Measurements from ENCODE around the gene SMIM31.

SMIM31 gene

GRCh38 chr4:164753873-164754488 lies at the start of gene SMIM31:
SMIM31 (plus strand) TSS chr4:164754131; CDS start chr4:164770444, 16,313 bp downstream.
- Mint-ChIP-seq H3K9me3 (peaks cover 4% of the 10 kb centered on the region), H3K27ac (no peak within 1 kb of the TSS), H3K4me3 (no peak within 1 kb of the TSS), H3K27me3 (peaks cover 10% of the 10 kb centered on the region), H3K36me3 (no peaks in the 10 kb centered on the region), H3K4me1 (no peaks in the 10 kb centered on the region)

GRCh38 chr4:164706675-164707074 lies 47.3 kb upstream of the SMIM31 start:
- Mint-ChIP-seq H3K27me3 (peaks cover 7% of the 10 kb centered on the region), H3K36me3 (no peaks in the 10 kb centered on the region), H3K4me1 (no peaks in the 10 kb centered on the region), H3K4me3 (no peak overlapping the region), H3K9me3 (no peaks in the 10 kb centered on the region), H3K27ac (no peak overlapping the region)

- no peak overlapping the region for H3K27ac Mint-ChIP-seq
- H3K4me3 Mint-ChIP-seq: no peak overlapping the region
- no peaks in the 10 kb centered on the region for H3K4me1 Mint-ChIP-seq
- peaks cover 11% of the 10 kb centered on the region for H3K27me3 Mint-ChIP-seq
- no peaks in the 10 kb centered on the region for H3K36me3 Mint-ChIP-seq
- no peaks in the 10 kb centered on the region for H3K9me3 Mint-ChIP-seq
These were observed 37.0 kb upstream of the SMIM31 start for GRCh38 chr4:164716901-164717300.

GRCh38 chr4:164718827-164719226 lies 35.1 kb upstream of the SMIM31 start:
- H3K27me3 Mint-ChIP-seq: peaks cover 9% of the 10 kb centered on the region
- H3K36me3 Mint-ChIP-seq: no peaks in the 10 kb centered on the region
- H3K4me3 Mint-ChIP-seq: no peak overlapping the region
- H3K27ac Mint-ChIP-seq: no peak overlapping the region
- no peaks in the 10 kb centered on the region for H3K9me3 Mint-ChIP-seq
- no peaks in the 10 kb centered on the region for H3K4me1 Mint-ChIP-seq

GRCh38 chr4:164725066-164725465 lies 28.9 kb upstream of the SMIM31 start:
- H3K4me1 Mint-ChIP-seq: peaks cover 6% of the 10 kb centered on the region

GRCh38 chr4:164730705-164731393 lies 23.1 kb upstream of the SMIM31 start:
- Mint-ChIP-seq H3K36me3 (no peaks in the 10 kb centered on the region), H3K4me1 (no peaks in the 10 kb centered on the region), H3K4me3 (no peak overlapping the region), H3K27me3 (peaks cover 10% of the 10 kb centered on the region), H3K27ac (no peak overlapping the region), H3K9me3 (no peaks in the 10 kb centered on the region)

More at GRCh38 chr4:164725066-164725465, 28.9 kb upstream of the SMIM31 start:
- H3K27me3 Mint-ChIP-seq: peaks cover 6% of the 10 kb centered on the region
- no peak overlapping the region for H3K27ac Mint-ChIP-seq
- H3K4me3 Mint-ChIP-seq: no peak overlapping the region
- no peaks in the 10 kb centered on the region for H3K9me3 Mint-ChIP-seq
- no peaks in the 10 kb centered on the region for H3K36me3 Mint-ChIP-seq

- Mint-ChIP-seq H3K36me3 (no peaks in the 10 kb centered on the region), H3K9me3 (no peaks in the 10 kb centered on the region), H3K27me3 (peaks cover 10% of the 10 kb centered on the region), H3K27ac (no peak overlapping the region), H3K4me1 (no peaks in the 10 kb centered on the region), H3K4me3 (no peak overlapping the region)
These were observed 22.0 kb upstream of the SMIM31 start for GRCh38 chr4:164731827-164732474.

- Mint-ChIP-seq H3K4me3 (no peak overlapping the region), H3K36me3 (no peaks in the 10 kb centered on the region), H3K27me3 (peaks cover 15% of the 10 kb centered on the region), H3K9me3 (no peaks in the 10 kb centered on the region), H3K27ac (no peak overlapping the region), H3K4me1 (no peaks in the 10 kb centered on the region)
These were observed 19.4 kb upstream of the SMIM31 start for GRCh38 chr4:164734484-164734883.

- H3K27me3 Mint-ChIP-seq: peaks cover 7% of the 10 kb centered on the region
- no peak overlapping the region for H3K27ac Mint-ChIP-seq
- H3K4me1 Mint-ChIP-seq: no peaks in the 10 kb centered on the region
- H3K4me3 Mint-ChIP-seq: no peak overlapping the region
- no peaks in the 10 kb centered on the region for H3K36me3 Mint-ChIP-seq
- peaks cover 4% of the 10 kb centered on the region for H3K9me3 Mint-ChIP-seq
These were observed 5.6 kb upstream of the SMIM31 start for GRCh38 chr4:164748375-164748774.

- Mint-ChIP-seq H3K27me3 (peaks cover 17% of the 10 kb centered on the region), H3K4me3 (no peak overlapping the region), H3K36me3 (no peaks in the 10 kb centered on the region), H3K9me3 (peaks cover 4% of the 10 kb centered on the region), H3K27ac (no peak overlapping the region), H3K4me1 (no peaks in the 10 kb centered on the region)
These were observed 1.5 kb downstream of the SMIM31 start for GRCh38 chr4:164755432-164755831.

GRCh38 chr4:164756686-164757085 lies 2.8 kb downstream of the SMIM31 start:
- Mint-ChIP-seq H3K9me3 (peaks cover 4% of the 10 kb centered on the region), H3K4me3 (no peak overlapping the region), H3K27ac (no peak overlapping the region), H3K36me3 (no peaks in the 10 kb centered on the region), H3K27me3 (peaks cover 18% of the 10 kb centered on the region), H3K4me1 (no peaks in the 10 kb centered on the region)

GRCh38 chr4:164761241-164761640 lies 7.3 kb downstream of the SMIM31 start:
- peaks cover 30% of the 10 kb centered on the region for H3K27me3 Mint-ChIP-seq
- H3K4me1 Mint-ChIP-seq: no peaks in the 10 kb centered on the region
- no peaks in the 10 kb centered on the region for H3K9me3 Mint-ChIP-seq
- H3K27ac Mint-ChIP-seq: no peak overlapping the region
- no peaks in the 10 kb centered on the region for H3K36me3 Mint-ChIP-seq
- no peak overlapping the region for H3K4me3 Mint-ChIP-seq

- Mint-ChIP-seq H3K36me3 (no peaks in the 10 kb centered on the region), H3K27ac (no peak overlapping the region), H3K27me3 (peaks cover 29% of the 10 kb centered on the region), H3K4me1 (no peaks in the 10 kb centered on the region), H3K9me3 (no peaks in the 10 kb centered on the region), H3K4me3 (no peak overlapping the region)
These were observed 7.9 kb downstream of the SMIM31 start for GRCh38 chr4:164761746-164762275.

- Mint-ChIP-seq H3K4me3 (no peak overlapping the region), H3K27me3 (peaks cover 15% of the 10 kb centered on the region), H3K4me1 (no peaks in the 10 kb centered on the region), H3K9me3 (no peaks in the 10 kb centered on the region), H3K36me3 (no peaks in the 10 kb centered on the region), H3K27ac (no peak overlapping the region)
These were observed 11.2 kb downstream of the SMIM31 start for GRCh38 chr4:164765096-164765495.

- H3K9me3 Mint-ChIP-seq: no peaks in the 10 kb centered on the region
- H3K36me3 Mint-ChIP-seq: no peaks in the 10 kb centered on the region
- H3K4me3 Mint-ChIP-seq: no peak overlapping the region
- H3K4me1 Mint-ChIP-seq: no peaks in the 10 kb centered on the region
- H3K27me3 Mint-ChIP-seq: peaks cover 13% of the 10 kb centered on the region
- no peak overlapping the region for H3K27ac Mint-ChIP-seq
These were observed 11.9 kb downstream of the SMIM31 start for GRCh38 chr4:164765833-164766232.

GRCh38 chr4:164768516-164768915 lies 14.6 kb downstream of the SMIM31 start:
- H3K9me3 Mint-ChIP-seq: no peaks in the 10 kb centered on the region
- peaks cover 7% of the 10 kb centered on the region for H3K27me3 Mint-ChIP-seq
- H3K27ac Mint-ChIP-seq: no peak overlapping the region
- no peaks in the 10 kb centered on the region for H3K36me3 Mint-ChIP-seq
- H3K4me1 Mint-ChIP-seq: no peaks in the 10 kb centered on the region
- no peak overlapping the region for H3K4me3 Mint-ChIP-seq

Data from activated naive CD4-positive, alpha-beta T cell treated with anti-CD3 and anti-CD28 coated beads, Interleukin-2, amount 50 U/mL, for 24 hours (primary cell).